Coronary artery (tissue), 2 donors: ENCODE results near the gene TAS1R3.

Experiments
- DNase-seq: peaks from one replicate; pipeline ENCODE4 v3.0.0-alpha.2; 2017; ENCODE audit warnings: low spot score
- H3K27ac ChIP-seq, 2 donors: fragments of 200-600 bp; sonication (generic); one replicate each; pipeline ENCODE4 v1.5.1; 2016 to 2019
- H3K4me3 ChIP-seq: fragments of 200-600 bp; sonication (generic); 2 replicates; pipeline ENCODE4 v1.5.1; 2016; ENCODE audit warnings: mild to moderate bottlenecking, moderate library complexity
- TF ChIP-seq, protein P1 (sequence below): fragments of 200-600 bp; sonication (generic); IDR thresholded peaks from one replicate; pipeline ENCODE4 v1.5.1; 2019; ENCODE audit warnings: antibody characterized with exemption

The TAS1R3 gene

DNA sequence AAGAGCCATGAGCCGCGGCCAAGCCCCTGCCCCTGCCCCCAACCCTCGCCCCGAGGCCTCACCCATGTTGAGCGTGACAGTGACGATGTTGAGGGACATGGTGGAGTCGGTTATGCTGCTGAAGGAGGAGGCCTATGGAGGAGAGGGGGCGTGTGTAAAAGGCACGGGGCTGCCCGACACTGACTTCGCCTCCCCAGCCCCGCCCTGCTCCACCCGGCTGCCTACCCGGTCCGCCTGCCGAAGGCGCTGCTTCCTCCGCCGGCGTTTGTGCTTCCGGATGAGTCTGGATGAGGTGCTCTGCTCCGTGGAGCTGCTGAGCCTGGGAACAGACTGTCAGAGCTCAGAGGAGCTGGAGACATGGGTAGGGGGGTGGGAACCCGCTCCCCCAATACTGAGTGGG, 9.1 kb downstream of the TAS1R3 start:
- Histone ChIP-seq H3K4me3 (no peak overlapping the region), H3K27ac (no peak overlapping the region)
- no peak for DNase-seq
- TF ChIP-seq, protein P1, sequence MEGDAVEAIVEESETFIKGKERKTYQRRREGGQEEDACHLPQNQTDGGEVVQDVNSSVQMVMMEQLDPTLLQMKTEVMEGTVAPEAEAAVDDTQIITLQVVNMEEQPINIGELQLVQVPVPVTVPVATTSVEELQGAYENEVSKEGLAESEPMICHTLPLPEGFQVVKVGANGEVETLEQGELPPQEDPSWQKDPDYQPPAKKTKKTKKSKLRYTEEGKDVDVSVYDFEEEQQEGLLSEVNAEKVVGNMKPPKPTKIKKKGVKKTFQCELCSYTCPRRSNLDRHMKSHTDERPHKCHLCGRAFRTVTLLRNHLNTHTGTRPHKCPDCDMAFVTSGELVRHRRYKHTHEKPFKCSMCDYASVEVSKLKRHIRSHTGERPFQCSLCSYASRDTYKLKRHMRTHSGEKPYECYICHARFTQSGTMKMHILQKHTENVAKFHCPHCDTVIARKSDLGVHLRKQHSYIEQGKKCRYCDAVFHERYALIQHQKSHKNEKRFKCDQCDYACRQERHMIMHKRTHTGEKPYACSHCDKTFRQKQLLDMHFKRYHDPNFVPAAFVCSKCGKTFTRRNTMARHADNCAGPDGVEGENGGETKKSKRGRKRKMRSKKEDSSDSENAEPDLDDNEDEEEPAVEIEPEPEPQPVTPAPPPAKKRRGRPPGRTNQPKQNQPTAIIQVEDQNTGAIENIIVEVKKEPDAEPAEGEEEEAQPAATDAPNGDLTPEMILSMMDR, result no peak

DNA sequence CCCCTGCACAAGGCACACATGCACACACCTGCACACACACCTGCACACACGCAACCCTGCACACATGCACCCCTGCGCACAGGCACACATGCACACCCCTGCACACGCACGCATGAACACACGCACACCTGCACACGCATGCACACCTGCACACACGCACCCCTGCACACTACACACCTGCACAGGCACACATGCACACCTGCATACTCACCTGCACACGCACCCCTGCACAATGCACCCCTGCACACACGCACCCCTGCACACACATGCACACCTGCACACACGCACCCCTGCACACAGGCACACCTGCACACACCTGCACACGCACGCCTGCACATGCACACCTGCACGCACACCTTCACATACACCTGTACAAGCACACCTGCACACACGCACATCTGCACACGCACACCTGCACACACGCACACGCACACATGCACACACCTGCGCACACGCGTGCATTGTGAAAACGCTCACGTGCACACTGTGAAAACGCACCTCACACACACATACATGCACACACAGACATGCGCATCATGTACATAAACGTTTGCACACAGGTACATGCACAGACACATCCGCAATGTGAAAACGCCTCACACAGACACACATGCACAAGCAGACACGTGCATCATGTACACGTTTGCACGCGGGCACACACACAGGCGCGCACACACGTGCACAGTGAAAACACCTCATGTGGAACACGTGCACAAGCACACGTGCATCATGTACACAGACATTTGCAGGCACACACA, 9.9 kb downstream of the TAS1R3 start:
- no peak overlapping the region for H3K4me3 ChIP-seq
- DNase-seq, result no peak
- TF ChIP-seq, protein P1, result no peak
- no peak overlapping the region for H3K27ac ChIP-seq

DNA sequence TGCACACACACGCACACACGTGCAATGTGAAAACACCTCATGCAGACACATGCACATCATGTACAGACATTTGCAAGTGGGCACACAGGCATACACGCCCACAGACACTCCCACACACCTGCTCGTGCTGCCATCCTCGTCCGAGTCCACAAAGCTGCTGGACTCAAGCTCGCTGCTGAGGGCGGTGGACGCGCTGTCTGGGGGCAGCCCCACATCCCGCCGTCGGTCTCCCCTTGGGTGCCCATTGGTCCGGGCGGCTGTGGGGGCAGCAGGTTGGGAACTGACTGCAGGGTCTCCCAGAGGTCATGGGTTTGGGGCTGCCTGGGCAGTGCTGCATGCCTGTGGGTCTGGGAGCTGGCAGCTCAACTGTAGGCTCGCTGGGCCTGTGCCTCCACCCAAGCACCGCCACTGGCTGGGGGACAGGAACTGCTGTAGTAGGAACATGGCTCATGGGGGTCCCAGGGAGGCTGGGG, 10.5 kb downstream of the TAS1R3 start:
- no peak overlapping the region for H3K4me3 ChIP-seq
- no peak for DNase-seq
- TF ChIP-seq, protein P1, result no peak
- no peak overlapping the region for H3K27ac ChIP-seq

DNA sequence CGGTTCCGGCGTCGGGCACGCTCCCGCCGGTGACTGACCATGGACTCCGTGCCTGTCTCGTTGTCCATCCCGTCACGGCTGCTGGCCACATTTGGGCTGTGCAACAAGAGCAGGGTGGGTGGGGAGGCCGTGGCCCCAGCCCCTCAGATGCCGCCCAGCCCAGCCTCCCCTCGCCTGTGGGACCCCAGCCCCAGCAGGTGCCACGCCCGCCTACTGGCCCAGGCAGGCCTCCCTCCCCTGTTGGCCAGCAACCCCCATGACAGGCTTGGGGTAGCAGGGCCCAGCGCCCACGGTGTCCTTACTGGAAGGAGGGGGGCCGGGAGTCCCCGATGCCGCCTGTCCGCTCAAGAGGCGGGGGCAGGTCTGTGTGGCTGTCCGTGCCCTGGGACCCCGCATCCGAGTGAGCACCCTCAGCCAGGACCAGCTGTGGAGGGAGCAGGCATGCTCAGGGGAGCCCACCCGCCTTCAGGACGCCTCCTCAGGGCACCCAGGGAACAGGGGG, 11.0 kb downstream of the TAS1R3 start:
- DNase-seq, result no peak
- TF ChIP-seq, protein P1, result no peak
- H3K4me3 ChIP-seq, result no peak overlapping the region
- H3K27ac ChIP-seq, result no peak overlapping the region

DNA sequence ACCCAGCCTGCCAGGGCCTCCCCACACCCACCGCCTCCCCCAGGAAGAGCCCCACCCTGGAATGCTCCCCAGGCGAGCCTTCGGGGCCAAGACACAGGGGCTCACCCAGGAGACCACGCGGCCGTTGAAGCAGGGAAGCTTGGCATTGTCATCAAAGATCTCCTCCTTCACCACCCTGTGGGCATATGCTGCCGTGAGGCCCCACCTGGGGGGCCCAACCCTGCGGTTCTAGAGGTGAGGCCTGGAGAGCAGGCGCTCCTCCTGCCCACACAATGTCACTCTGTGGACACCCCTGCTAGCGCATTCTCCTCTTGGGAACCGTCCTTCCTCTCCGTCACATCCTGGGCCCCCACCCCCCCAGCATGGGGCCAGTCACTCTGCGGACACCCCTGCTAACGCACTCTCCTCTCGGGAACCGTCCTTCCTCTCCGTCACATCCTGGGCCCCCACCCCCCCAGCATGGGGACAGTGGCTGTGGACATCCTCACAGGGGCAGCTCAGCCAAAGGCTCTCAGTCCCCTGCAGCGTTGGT, 11.6 kb downstream of the TAS1R3 start:
- Histone ChIP-seq H3K27ac (no peak overlapping the region), H3K4me3 (no peak overlapping the region)
- no peak for DNase-seq
- TF ChIP-seq, protein P1, result no peak

DNA sequence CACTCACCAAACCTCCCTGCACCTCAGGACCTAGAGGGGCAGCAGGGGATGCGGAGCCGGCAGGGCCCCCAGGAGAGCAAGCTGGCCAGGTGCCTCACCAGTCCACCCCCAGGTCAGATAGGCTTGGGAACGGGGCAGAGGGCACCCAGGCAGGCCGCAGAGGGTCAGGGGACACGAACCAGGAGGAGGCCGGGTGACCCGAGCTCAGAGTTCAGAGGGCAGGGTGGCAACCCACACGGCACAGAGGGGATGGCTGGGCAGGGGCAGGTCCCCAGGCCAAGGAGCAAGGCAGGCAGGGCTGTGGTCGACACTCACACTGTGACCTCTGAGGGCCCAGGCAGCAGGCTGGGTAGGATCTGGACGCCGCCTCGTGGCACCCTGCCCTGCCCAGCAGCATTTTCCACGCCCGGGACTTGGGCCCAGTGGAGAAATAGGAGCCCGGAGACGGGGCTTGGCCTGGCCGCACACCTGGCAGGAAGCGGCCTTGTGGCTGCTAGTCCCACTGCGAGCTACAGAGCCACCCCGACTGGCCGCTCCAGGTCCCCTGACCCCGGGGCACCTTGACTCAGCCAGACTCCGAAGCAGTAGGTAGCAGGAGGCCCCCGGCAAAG, 12.8 kb downstream of the TAS1R3 start:
- TF ChIP-seq, protein P1, result no peak
- no peak for DNase-seq
- Histone ChIP-seq H3K27ac (no peak overlapping the region), H3K4me3 (no peak overlapping the region)
